NCI-H226 (cell line): ENCODE data around the gene BCL2L13.
A peak's percentile ranks its signal among the peaks of the same experiment; 100 is the strongest.
"Not testable (repeated sequence)": the region's sequence is repeated elsewhere in the genome, so short reads cannot be mapped to it uniquely, and the experiment has no call there.

ENCODE experiments used
- DNase-seq: peaks from one replicate; pipeline ENCODE4 v3.0.0-alpha.2; 2015

Gene BCL2L13

GRCh38 chr22:17698276-17698675 lies 59.7 kb downstream of the BCL2L13 start:
- DNase-seq, result not testable (repeated sequence)

- DNase-seq, result no peak
These were observed 60.4 kb downstream of the BCL2L13 start for GRCh38 chr22:17698948-17699347.

- no peak for DNase-seq
These were observed 61.3 kb downstream of the BCL2L13 start for GRCh38 chr22:17699696-17700340.

- DNase-seq, result no peak
These were observed 62.2 kb downstream of the BCL2L13 start for GRCh38 chr22:17700778-17701177.

GRCh38 chr22:17703811-17704210 lies 65.3 kb downstream of the BCL2L13 start:
- no peak for DNase-seq

GRCh38 chr22:17705546-17705945 lies 67.0 kb downstream of the BCL2L13 start:
- no peak for DNase-seq

GRCh38 chr22:17705951-17706900 lies 67.7 kb downstream of the BCL2L13 start:
- peak; percentile 76 for DNase-seq

- no peak for DNase-seq
These were observed 68.4 kb downstream of the BCL2L13 start for GRCh38 chr22:17706947-17707346.

GRCh38 chr22:17707526-17707925 lies 69.0 kb downstream of the BCL2L13 start:
- no peak for DNase-seq

- DNase-seq, result no peak
These were observed 71.5 kb downstream of the BCL2L13 start for GRCh38 chr22:17710023-17710422.

GRCh38 chr22:17712441-17712840 lies 73.9 kb downstream of the BCL2L13 start:
- DNase-seq, result peak; percentile 5

- DNase-seq, result no peak
These were observed 78.0 kb downstream of the BCL2L13 start for GRCh38 chr22:17716529-17716928.

GRCh38 chr22:17717708-17718107 lies 79.2 kb downstream of the BCL2L13 start:
- DNase-seq, result no peak

- no peak for DNase-seq
These were observed 81.4 kb downstream of the BCL2L13 start for GRCh38 chr22:17719911-17720310.

GRCh38 chr22:17724241-17724640 lies 85.7 kb downstream of the BCL2L13 start:
- no peak for DNase-seq

GRCh38 chr22:17724678-17725499 lies 86.3 kb downstream of the BCL2L13 start:
- no peak for DNase-seq

GRCh38 chr22:17725500-17725796 lies 86.9 kb downstream of the BCL2L13 start:
- no peak for DNase-seq

GRCh38 chr22:17726006-17726927 lies 87.7 kb downstream of the BCL2L13 start:
- DNase-seq, result no peak

- DNase-seq, result no peak
These were observed 88.7 kb downstream of the BCL2L13 start for GRCh38 chr22:17726928-17727897.

GRCh38 chr22:17728786-17729185 lies 90.2 kb downstream of the BCL2L13 start:
- no peak for DNase-seq

- DNase-seq, result no peak
These were observed 91.0 kb downstream of the BCL2L13 start for GRCh38 chr22:17729561-17729960.
